Breast epithelium (tissue), 4 donors: ENCODE results near the gene TRAPPC10. TPM values are rescaled to one million over a fixed set of nuclear protein-coding genes. Genes with fewer than 3 reads are reported as not detected.

Source experiments
- DNase-seq, 2 donors: peaks; one replicate each; pipeline ENCODE4 v3.0.0-alpha.2; 2019; ENCODE audit warnings: low spot score in 2 of 2
- H3K27ac ChIP-seq, 2 donors: fragments of 200-600 bp; sonication (generic) in 1 of 2; one replicate each; pipeline ENCODE4 v1.5.1; 2016 to 2019; ENCODE audit warnings: mild to moderate bottlenecking in 1 of 2
- H3K27me3 ChIP-seq, 2 donors: fragments of 200-600 bp; sonication (generic) in 1 of 2; one replicate each; pipeline versions ENCODE4 v1.5.1 to v1.6.0; 2017 to 2019; ENCODE audit warnings: control low read depth in 1 of 2, mild to moderate bottlenecking in 1 of 2
- H3K36me3 ChIP-seq: fragments of 200-600 bp; one replicate; pipeline ENCODE4 v1.5.1; 2019
- H3K4me1 ChIP-seq, 2 donors: fragments of 200-600 bp; sonication (generic); one replicate each; pipeline ENCODE4 v1.5.1; 2016 to 2019; ENCODE audit warnings: control low read depth in 1 of 2
- H3K4me3 ChIP-seq, 3 donors: fragments of 200-600 bp; sonication (generic); 1 replicate in 2 of 3; 2 replicates in 1 of 3; pipeline ENCODE4 v1.5.1; 2016 to 2019; ENCODE audit warnings: mild to moderate bottlenecking in 3 of 3, moderate library complexity in 2 of 3
- H3K9me3 ChIP-seq, 2 donors: fragments of 200-600 bp; sonication (generic) in 1 of 2; one replicate each; pipeline ENCODE4 v1.5.1; 2016 to 2019; ENCODE audit warnings: control low read depth in 1 of 2
- POLR2A ChIP-seq: fragments of 450-650 bp; IDR thresholded peaks from one replicate; pipeline ENCODE4 v1.6.1; 2016; ENCODE audit warnings: antibody characterized with exemption, mild to moderate bottlenecking, moderate library complexity
- POLR2AphosphoS5 ChIP-seq, 3 donors: sonication (generic); formaldehyde crosslinking; IDR thresholded peaks; one replicate each; pipeline ENCODE4 v1.6.1; 2017; ENCODE audit warnings: antibody characterized with exemption in 3 of 3
- intact Hi-C: fragments of 100-400 bp; cut with DNase I; formaldehyde crosslinking; loops from one replicate; pipeline ENCODE4 v1.15.1; 2023; ENCODE audit warnings: low total_unique reads
- total RNA-seq, 3 donors: library from RNA; depleted of rRNA; stranded (reverse); fragments of >200 nt; gene quantifications; one replicate each; pipeline ENCODE4 v1.1.0, GENCODE V29; 2016
- TF ChIP-seq, protein P1 (sequence below), 3 donors: fragments of 450-650 bp; IDR thresholded peaks; one replicate each; pipeline ENCODE4 v1.5.1; 2016 to 2017; ENCODE audit warnings: antibody characterized with exemption in 3 of 3, mild to moderate bottlenecking in 3 of 3, moderate library complexity in 3 of 3

TRAPPC10 gene
- total RNA-seq, 3 donors from 2014 or later: 27.4 to 35.0 (median 31.1) TPM

DNA sequence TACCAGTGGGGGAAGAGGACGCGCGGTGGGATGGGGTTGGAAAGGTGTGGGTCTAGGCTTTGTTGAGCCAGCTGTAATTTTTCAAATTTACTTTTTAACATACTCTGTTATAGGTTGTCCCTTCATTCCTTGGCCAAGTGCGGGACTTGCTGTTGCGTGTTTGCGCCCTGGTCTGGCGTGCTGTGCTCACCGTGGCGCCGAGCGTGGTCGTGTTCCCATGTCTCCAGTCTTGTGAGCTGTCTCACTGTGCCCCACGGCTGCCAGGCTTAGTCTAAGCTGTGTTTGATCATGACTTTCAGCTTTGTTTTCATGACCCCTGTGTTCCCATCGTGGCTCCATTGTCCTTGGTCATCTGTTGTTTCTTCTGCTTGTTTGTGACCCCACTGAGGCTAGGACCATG is 26.0 kb downstream of the TRAPPC10 start:
- Histone ChIP-seq H3K36me3 (peaks cover 8% of the 10 kb centered on the region), H3K27me3 (no peaks in the 10 kb centered on the region), H3K4me1 (no peaks in the 10 kb centered on the region), H3K4me3 (no peak overlapping the region), H3K27ac (no peak overlapping the region), H3K9me3 (no peaks in the 10 kb centered on the region)
- intact Hi-C loops: no loop called here
- TF ChIP-seq POLR2A: no peak
- TF ChIP-seq, protein P1, sequence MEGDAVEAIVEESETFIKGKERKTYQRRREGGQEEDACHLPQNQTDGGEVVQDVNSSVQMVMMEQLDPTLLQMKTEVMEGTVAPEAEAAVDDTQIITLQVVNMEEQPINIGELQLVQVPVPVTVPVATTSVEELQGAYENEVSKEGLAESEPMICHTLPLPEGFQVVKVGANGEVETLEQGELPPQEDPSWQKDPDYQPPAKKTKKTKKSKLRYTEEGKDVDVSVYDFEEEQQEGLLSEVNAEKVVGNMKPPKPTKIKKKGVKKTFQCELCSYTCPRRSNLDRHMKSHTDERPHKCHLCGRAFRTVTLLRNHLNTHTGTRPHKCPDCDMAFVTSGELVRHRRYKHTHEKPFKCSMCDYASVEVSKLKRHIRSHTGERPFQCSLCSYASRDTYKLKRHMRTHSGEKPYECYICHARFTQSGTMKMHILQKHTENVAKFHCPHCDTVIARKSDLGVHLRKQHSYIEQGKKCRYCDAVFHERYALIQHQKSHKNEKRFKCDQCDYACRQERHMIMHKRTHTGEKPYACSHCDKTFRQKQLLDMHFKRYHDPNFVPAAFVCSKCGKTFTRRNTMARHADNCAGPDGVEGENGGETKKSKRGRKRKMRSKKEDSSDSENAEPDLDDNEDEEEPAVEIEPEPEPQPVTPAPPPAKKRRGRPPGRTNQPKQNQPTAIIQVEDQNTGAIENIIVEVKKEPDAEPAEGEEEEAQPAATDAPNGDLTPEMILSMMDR (IDR thresholded peaks at IDR 0.05): no peak
- no peak for TF ChIP-seq POLR2AphosphoS5 (IDR thresholded peaks at IDR 0.05)
- no peak for DNase-seq

DNA sequence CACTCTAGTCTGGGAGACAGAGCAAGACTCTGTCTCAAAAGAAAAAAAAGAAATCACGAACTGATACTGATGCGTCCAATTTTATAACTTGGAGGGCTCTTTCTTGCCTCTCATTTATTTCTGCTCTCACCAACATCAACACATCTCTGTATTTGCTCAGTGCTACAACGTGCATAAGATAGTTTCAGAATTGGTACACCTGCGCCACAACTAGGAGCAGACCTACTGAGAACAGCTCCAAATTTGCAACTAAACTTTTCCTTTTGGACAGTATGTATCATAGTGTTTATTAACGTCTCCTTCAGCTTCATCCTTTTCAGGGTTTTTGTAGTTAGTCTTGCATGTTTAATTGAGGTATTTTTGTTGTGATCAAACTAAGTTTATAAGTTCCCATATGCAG is 27.7 kb downstream of the TRAPPC10 start:
- TF ChIP-seq, protein P1 (IDR thresholded peaks at IDR 0.05): no peak
- TF ChIP-seq POLR2AphosphoS5 (IDR thresholded peaks at IDR 0.05): no peak
- Histone ChIP-seq H3K36me3 (peaks cover 8% of the 10 kb centered on the region), H3K4me1 (no peaks in the 10 kb centered on the region), H3K4me3 (no peak overlapping the region), H3K27me3 (no peaks in the 10 kb centered on the region), H3K9me3 (no peaks in the 10 kb centered on the region), H3K27ac (no peak overlapping the region)
- intact Hi-C loops: no loop called here
- DNase-seq: no peak

DNA sequence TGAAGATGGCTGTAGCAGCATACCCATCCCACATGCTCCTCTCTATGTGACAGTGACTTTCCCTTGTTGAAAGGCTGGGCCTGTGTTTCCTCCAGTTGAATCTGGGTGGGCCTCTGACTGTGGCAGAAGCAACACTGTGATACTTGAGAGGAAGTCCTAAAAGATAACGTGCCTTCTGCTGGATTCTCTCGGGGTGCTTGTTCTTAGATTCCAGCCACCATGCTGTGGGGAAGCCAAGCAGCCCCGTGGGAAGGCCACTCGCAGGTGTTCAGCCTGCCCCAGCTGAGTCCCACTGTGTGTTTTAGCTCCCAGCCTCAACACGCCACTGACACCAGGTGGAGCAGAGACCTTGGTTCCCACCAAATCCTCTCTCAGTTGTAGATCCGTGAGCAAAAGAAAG is 31.5 kb downstream of the TRAPPC10 start:
- no peak overlapping the region for H3K4me3 ChIP-seq
- H3K36me3 ChIP-seq: peaks cover 4% of the 10 kb centered on the region
- no peaks in the 10 kb centered on the region for H3K9me3 ChIP-seq
- no peaks in the 10 kb centered on the region for H3K27me3 ChIP-seq
- no peak for DNase-seq
- intact Hi-C loops: no loop called here
- H3K4me1 ChIP-seq: no peaks in the 10 kb centered on the region
- TF ChIP-seq POLR2A (no peak), POLR2AphosphoS5 (IDR thresholded peaks at IDR 0.05) (no peak)
- TF ChIP-seq, protein P1 (IDR thresholded peaks at IDR 0.05): no peak
- H3K27ac ChIP-seq: no peak overlapping the region

DNA sequence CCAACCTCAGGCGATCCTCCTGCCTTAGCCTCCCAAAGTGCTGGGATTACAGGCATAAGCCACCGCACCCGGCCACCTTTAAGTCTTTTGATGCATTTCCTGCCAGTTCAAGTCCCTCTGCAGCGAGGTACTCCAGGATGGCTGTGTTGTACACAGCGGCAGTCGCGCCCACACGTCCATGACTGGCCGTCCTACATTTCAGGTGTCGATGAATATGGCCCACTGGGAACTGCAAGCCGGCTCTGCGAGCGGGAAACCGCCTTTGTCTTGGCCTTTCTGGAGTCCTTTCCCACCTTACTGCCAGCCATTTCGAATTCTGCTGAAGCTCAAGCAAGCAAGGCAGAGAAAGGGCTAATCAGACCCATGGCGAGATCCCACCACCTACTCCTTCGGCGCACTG is 34.6 kb downstream of the TRAPPC10 start:
- no peak overlapping the region for H3K27ac ChIP-seq
- no peaks in the 10 kb centered on the region for H3K27me3 ChIP-seq
- no peak for TF ChIP-seq POLR2AphosphoS5 (IDR thresholded peaks at IDR 0.05)
- TF ChIP-seq, protein P1 (IDR thresholded peaks at IDR 0.05): no peak
- TF ChIP-seq POLR2A: no peak
- H3K9me3 ChIP-seq: no peaks in the 10 kb centered on the region
- no peaks in the 10 kb centered on the region for H3K36me3 ChIP-seq
- no peak for DNase-seq
- intact Hi-C loops: no loop called here
- H3K4me3 ChIP-seq: no peak overlapping the region
- no peaks in the 10 kb centered on the region for H3K4me1 ChIP-seq

DNA sequence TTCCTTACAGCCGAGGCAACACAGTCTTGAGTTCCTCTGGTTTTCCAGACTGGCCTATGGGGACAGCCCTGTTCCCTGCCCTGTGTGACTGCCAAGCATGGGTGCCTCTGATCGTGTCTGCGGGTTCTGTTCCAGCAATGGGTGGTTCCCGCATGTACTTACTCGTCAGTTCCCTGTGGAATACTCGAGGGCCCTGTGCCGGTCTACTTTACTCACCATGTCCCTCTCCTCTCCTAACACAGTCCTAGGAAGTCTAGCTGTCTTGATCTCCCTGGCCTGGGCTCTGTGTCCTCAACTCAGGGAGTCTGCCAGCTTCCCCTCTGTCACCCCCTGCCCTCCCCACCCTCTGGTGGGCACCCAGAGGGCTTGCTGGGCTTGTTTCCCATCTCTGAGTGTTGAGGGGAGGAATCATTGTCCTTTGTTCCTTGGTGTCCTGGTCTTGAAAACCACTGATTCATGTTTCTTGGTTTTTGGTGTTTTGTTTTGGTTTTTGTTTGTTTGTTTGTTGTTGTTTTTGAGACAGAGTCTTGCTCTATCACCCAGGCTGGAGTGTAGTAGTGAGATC is 36.0 kb downstream of the TRAPPC10 start:
- Histone ChIP-seq H3K4me1 (no peaks in the 10 kb centered on the region), H3K27ac (no peak overlapping the region)
- intact Hi-C loops: no loop called here

More for the DNA sequence above, 36.0 kb downstream of the TRAPPC10 start:
- no peaks in the 10 kb centered on the region for H3K27me3 ChIP-seq
- no peaks in the 10 kb centered on the region for H3K9me3 ChIP-seq
- H3K4me3 ChIP-seq: no peak overlapping the region
- H3K36me3 ChIP-seq: no peaks in the 10 kb centered on the region
- DNase-seq: no peak
- TF ChIP-seq, protein P1 (IDR thresholded peaks at IDR 0.05): no peak
- TF ChIP-seq POLR2A (no peak), POLR2AphosphoS5 (IDR thresholded peaks at IDR 0.05) (no peak)
